ENCODE data around the gene CYP2W1. TPM values are rescaled to one million over a fixed set of nuclear protein-coding genes. Genes with fewer than 3 reads are reported as not detected.

Gene CYP2W1
- total RNA-seq, 1 donor from 2014 or later: 2.0 TPM

DNA sequence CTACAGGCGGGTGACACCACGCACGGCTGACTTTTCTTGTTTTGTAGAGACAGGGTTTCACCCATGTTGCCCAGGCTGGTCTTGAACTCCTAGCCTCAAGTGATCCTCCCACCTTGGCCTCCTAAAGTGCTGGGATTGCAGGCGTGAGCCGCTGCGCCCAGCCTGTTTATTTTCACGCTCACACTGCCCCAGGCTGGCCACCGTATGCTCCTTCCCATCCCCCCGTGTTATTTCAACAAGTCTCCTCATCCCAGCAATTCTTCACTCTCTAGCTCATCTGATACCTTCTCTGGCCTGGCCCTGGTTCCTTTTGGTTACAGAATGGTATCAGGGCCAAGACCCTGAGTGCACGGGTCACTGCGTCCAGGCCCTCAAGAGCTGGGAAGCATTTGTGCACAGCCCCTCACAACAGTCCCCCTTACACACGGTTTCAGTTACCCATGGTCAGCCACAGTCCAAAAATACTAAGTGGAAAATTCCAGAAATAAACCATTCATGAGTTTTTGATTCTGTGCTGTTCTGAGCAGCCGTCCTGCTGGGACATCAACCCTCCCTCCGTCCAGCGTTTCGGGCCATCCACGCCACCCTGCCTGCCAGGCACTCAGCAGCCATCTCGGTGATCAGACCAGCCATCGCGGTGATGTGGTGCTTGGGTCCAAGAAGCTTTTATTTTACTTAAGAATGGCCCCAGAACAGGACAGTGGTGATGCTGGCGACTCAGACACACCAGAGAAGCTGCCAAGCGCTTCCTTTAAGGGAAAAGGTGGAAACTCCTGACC is 16.5 kb upstream of the CYP2W1 start:
- Histone ChIP-seq H3K4me3 (no peak overlapping the region), H3K9me3 (no peaks in the 10 kb centered on the region), H3K27me3 (no peaks in the 10 kb centered on the region), H3K27ac (no peak overlapping the region), H3K4me1 (peaks cover 32% of the 10 kb centered on the region), H3K36me3 (peaks cover 0 to 46% of the 10 kb centered on the region in 2 donors)
- no peak for TF ChIP-seq POLR2A (IDR thresholded peaks at IDR 0.05)
- TF ChIP-seq, protein P1, sequence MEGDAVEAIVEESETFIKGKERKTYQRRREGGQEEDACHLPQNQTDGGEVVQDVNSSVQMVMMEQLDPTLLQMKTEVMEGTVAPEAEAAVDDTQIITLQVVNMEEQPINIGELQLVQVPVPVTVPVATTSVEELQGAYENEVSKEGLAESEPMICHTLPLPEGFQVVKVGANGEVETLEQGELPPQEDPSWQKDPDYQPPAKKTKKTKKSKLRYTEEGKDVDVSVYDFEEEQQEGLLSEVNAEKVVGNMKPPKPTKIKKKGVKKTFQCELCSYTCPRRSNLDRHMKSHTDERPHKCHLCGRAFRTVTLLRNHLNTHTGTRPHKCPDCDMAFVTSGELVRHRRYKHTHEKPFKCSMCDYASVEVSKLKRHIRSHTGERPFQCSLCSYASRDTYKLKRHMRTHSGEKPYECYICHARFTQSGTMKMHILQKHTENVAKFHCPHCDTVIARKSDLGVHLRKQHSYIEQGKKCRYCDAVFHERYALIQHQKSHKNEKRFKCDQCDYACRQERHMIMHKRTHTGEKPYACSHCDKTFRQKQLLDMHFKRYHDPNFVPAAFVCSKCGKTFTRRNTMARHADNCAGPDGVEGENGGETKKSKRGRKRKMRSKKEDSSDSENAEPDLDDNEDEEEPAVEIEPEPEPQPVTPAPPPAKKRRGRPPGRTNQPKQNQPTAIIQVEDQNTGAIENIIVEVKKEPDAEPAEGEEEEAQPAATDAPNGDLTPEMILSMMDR (IDR thresholded peaks at IDR 0.05): peak in 1 of 3 experiments; percentile 18
- no peak for DNase-seq (ENCODE audit: extremely low spot score in 2 of 2)
- intact Hi-C loops (cut with DNase I): no loop called here

DNA sequence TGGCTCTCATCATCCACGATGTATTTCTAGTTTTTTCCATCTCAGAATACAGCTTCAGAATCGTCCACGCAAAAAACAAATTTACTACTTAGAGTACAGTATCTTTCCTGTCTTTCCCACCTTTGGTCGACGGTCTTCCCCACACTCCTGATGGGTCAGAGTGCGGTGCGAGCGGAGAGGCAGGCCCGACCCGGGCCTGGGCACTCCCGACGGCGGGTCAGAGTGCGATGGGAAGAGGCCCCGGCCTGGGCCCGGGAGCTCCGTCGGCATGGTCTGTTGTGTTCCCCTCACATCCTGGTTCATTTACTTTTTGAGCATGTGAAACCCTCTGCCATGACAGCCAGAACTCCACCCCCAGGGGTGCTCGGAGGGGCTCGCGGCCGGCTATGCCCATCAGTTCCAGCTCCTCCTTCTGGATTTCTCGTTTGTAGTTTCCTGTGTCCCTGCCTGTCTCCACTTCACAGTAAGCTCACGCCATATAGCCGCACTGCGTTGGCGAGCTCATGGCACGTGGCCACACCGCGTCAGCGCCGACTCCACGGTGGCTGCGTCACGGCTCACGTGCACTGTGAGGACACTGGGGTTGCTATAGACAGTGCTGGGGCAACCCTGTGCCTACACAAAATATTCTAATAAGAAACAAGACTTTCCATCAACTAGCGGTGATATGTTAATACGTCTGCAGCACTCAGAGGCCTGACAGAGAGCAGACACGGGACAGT is 15.5 kb upstream of the CYP2W1 start:
- peaks cover 0 to 56% of the 10 kb centered on the region in 2 donors for H3K36me3 ChIP-seq
- H3K4me1 ChIP-seq: peaks cover 41% of the 10 kb centered on the region
- H3K4me3 ChIP-seq: no peak overlapping the region
- TF ChIP-seq POLR2A (IDR thresholded peaks at IDR 0.05): no peak
- TF ChIP-seq POLR2AphosphoS5 (IDR thresholded peaks at IDR 0.05; ENCODE audit: insufficient read depth in 1 of 2, low read depth in 1 of 2): no peak
- TF ChIP-seq, protein P1 (IDR thresholded peaks at IDR 0.05): no peak
- H3K27ac ChIP-seq: no peak overlapping the region
- intact Hi-C loops (cut with DNase I): no loop called here
- no peaks in the 10 kb centered on the region for H3K27me3 ChIP-seq
- no peak for DNase-seq (ENCODE audit: extremely low spot score in 2 of 2)
- no peaks in the 10 kb centered on the region for H3K9me3 ChIP-seq

DNA sequence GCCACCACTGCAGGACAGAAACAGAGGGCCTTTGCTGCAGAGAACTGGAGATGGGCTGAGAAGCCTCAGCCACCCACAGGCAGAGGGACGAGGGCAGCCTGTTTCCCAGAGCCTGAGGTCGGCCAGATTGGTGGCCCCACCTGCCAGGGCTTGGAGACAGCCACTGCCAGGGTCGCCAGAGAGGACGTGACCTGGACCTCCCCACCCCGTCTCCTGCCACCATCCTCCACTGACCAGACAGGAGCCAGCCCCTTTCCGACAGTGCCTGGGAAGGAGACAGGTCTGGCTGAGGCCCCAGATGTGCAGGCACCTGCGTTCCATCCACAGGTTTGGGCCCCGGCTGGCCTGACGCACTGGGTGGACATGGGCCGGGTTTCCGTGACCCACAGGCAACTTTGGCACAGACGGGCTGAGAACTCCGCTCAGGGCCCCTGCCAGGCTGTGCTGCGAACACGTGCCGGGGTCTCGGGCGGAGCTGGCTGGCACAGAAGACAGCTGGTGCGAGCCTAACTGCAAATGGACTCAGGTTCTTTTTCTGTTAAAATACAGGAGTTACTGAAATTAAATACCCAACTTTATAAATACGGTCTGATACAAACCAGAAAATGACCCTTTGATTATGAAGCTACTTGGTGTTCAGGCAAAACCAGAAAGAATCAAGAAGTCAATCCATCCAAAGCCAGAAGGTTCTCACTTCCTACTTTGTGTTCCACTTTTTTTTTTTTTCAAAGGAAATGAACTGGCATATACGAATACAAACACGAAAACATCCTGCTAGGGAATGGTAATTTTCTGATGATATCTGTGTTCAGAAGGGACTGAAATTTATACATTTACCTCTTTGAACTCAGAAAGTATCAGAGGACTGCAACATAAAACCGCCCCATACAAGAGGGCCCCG is 14.5 kb upstream of the CYP2W1 start:
- Histone ChIP-seq H3K27ac (no peak overlapping the region), H3K36me3 (peaks cover 0 to 62% of the 10 kb centered on the region in 2 donors), H3K4me1 (peaks cover 39% of the 10 kb centered on the region), H3K4me3 (no peak overlapping the region), H3K27me3 (no peaks in the 10 kb centered on the region), H3K9me3 (no peaks in the 10 kb centered on the region)
- intact Hi-C loops (cut with DNase I): no loop called here
- TF ChIP-seq POLR2A (IDR thresholded peaks at IDR 0.05) (no peak), POLR2AphosphoS5 (IDR thresholded peaks at IDR 0.05; ENCODE audit: insufficient read depth in 1 of 2, low read depth in 1 of 2) (no peak)
- TF ChIP-seq, protein P1 (IDR thresholded peaks at IDR 0.05): no peak
- DNase-seq (ENCODE audit: extremely low spot score in 2 of 2): no peak

DNA sequence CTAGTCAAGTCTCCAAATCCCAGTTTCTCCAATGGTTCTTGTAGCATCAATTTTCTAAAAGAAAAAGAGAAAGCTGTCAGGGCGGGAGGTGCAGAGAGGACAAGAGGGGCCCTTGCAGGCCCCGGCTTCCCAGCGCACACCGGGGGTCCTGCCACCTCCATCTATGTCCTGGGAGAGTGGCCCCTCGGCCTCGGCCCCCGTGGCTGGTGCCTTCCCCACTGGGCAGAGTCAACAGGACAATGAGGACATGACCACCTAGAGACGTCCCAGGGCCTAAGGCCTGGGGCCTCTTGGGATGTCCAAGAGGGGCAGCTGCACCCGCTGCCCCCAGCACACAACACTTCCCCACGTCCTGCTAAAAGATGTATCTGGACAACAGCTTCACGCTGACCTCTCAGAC is 13.6 kb upstream of the CYP2W1 start:
- Histone ChIP-seq H3K36me3 (peaks cover 0 to 62% of the 10 kb centered on the region in 2 donors), H3K4me1 (peaks cover 39% of the 10 kb centered on the region)
- intact Hi-C loops (cut with DNase I): no loop called here

More for the DNA sequence above, 13.6 kb upstream of the CYP2W1 start:
- Histone ChIP-seq H3K27ac (no peak overlapping the region), H3K9me3 (no peaks in the 10 kb centered on the region), H3K4me3 (no peak overlapping the region), H3K27me3 (no peaks in the 10 kb centered on the region)
- TF ChIP-seq, protein P1 (IDR thresholded peaks at IDR 0.05): no peak
- no peak for TF ChIP-seq POLR2A (IDR thresholded peaks at IDR 0.05)
- TF ChIP-seq POLR2AphosphoS5 (IDR thresholded peaks at IDR 0.05; ENCODE audit: insufficient read depth in 1 of 2, low read depth in 1 of 2): no peak
- no peak for DNase-seq (ENCODE audit: extremely low spot score in 2 of 2)

All from vagina (tissue), 2 donors.